GM21526 (cell line): ENCODE data around the gene DIAPH1.

Experiments
- ATAC-seq: cut with Tn5 transposase; IDR thresholded peaks from one replicate; pipeline ENCODE4 v1.9.1; 2021; ENCODE audit warnings: moderate library complexity; ENCODE audit not compliant: unreplicated experiment, low FRiP score

The DIAPH1 gene

DNA sequence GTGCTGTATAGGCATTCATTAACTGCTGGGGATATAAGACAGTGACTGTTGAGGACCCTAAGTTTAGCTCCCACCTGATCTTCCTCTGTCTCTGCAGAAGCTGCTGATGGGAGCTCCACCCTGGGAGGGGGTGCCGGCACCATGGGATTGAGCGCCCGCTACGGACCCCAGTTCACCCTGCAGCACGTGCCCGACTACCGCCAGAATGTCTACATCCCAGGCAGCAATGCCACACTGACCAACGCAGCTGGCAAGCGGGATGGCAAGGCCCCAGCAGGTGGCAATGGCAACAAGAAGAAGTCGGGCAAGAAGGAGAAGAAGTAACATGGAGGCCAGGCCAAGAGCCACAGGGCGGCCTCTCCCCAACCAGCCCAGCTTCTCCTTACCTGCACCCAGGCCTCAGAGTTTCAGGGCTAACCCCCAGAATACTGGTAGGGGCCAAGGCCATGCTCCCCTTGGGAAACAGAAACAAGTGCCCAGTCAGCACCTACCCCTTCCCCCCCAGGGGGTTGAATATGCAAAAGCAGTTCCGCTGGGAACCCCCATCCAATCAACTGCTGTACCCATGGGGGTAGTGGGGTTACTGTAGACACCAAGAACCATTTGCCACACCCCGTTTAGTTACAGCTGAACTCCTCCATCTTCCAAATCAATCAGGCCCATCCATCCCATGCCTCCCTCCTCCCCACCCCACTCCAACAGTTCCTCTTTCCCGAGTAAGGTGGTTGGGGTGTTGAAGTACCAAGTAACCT lies 107.8 kb downstream of the DIAPH1 start:
- ATAC-seq = peak; percentile 26

DNA sequence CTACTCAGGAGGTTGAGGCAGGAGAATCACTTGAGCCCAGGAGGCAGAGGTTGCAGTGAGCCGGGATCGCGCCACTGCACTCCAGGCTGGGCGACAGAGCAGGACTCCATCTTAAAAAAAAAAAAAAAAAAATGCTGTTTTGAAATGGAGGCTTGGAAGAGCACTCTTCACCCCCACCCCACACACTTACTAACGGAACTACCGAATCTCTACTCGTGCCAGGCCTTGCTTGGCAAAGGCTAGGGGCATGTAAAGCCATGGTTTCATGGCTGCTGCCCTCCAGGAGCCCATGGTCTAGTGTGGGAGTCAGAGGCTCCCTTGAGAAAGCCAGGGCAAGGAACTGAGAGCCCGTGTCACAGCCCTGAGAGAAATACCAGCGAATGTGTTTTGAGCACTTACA lies 108.6 kb downstream of the DIAPH1 start:
- ATAC-seq = no peak

DNA sequence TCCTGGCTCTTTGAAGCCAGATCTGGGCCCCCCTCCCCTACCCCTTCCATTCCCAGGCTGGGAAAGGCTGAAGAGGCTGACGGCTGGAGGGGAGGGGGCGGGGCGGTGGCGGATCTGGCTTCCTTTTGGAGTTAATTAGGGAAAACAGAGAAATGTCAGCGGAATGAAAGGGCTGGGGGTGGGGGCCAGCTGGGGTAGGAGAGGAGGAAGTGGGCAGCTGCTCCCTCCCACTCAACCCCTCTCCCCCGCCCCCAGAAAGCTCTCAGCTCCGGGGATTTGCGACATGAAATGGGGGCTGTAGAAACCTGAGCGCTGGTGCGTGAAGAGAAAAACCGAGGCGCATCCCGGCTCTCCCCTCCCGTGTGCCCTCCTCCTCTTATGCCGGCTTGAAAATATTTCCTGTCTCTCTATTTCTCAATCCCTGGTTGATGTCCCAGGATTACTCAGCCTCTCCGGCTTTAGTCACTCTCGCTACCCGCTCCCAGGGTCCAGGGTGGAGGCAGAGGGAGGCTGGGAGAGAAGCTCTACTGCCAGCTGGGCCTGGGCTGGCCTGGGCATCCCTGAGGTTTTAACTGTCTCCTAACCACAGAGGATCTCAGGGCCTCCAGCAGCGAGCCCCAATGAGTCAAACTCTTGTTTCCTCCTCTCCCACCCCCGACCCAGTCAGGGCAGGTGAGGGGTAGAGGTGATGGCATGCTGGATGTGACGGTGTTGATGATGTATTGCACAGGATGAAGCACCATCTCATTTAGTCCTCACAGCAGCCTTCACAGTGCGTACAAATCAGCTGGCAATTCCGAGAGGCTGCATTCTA lies 109.8 kb downstream of the DIAPH1 start:
- ATAC-seq = no peak

DNA sequence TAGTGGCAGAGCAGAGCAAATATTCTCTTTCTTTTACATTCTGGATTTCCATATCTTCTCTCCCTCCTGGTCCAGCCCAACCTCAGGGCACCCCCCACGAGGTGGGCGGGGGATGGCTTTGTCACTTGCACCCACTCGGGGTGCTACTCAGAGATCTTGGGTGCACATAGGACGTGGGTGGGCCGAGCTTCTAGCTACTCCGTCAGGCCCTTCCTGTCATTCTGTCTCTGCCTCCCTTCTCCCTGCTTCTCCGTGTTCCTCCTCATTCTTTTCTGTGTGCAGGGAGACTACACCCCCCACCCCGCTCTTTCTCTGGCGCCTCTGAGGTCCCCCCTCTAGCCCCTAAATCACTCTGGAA lies 110.4 kb downstream of the DIAPH1 start:
- ATAC-seq = no peak

DNA sequence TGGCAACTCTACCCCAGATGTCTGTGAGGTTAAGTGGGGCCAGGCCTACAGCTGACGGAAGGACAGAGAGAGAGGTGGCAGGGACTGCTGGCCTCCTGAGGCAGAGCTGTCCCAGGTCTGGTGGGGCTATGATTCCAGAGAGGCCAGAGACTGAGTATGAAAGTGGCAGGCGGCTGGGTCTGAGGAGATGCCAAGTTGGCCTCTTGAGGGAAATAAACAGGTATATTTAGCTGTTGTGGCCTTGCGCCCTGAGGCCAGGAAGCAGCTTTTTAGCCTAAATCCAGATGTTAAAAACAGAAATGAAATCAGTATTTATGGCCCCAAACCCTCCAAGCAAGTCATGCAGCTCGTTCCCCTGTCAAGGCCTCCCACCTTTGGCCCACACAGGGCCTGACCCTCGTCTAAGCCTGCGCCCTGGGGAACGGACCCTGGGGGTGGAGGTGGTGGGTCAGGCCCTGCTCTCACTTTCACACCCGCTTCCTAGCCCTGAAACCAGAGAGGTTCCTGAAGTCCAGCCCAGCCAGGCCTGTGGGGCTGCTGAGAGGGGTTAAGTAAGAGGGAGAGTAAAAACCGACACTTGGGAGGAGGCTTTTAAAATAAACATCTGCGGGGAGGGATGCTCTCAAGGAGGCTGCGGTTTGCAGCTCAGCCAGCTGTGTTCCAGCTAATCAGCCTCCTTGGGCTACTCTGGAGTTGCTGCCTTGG lies 111.3 kb downstream of the DIAPH1 start:
- peak; percentile 36 for ATAC-seq

DNA sequence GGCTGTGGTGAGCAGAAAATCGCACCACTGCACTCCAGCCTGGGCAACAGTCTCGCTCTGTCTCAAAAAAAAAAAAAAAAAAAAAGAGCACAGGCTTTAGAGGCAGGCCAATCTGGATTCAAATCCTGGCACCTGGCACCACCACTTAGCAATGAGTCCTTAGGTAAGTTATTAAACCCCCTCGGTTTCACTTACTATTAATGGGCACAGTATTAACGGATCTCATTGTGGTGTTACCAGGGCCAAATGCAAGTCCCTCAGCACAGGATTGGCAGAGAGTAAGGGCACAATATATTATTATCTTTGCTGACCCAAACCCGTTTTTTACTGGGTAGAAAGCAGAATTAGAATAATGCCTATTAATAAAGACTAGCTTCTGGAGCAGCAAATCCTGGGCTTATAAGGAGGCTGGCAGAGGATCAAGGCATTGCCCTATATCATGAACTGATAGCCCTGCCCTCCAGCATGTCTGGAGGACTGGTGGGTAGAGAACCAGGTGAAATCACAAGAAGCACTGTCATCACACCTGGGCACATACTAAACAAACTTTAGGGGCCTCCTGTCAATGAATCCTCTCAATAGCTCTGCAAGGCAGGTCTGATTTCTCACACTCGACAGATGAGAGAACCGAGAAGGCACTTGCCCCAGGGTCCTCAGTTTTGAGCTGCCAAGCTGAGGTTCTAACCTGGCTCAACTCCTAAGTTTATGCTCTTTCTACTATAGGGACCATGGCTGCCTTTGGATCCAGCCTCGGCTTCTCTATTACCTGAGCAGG lies 112.2 kb downstream of the DIAPH1 start:
- ATAC-seq = no peak

DNA sequence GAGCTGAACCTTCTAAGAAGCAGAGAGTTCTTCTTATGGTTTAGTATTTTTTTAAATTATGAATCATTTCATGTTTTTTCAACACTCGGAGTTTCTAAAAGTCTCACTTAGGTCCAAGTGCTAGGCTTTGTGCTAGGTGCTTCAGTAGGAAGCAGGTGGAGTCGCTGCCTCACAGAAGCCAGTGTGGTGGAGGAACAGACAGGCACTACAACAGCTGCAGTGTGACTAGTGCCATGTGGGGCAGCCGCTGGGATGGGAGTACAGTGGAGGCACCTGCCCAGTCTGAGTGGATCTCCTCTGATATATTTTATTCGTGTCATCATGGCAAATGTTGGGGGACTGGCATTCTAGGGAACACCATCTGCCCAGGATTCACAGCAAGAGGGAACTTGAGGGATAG lies 114.6 kb downstream of the DIAPH1 start:
- ATAC-seq = no peak

DNA sequence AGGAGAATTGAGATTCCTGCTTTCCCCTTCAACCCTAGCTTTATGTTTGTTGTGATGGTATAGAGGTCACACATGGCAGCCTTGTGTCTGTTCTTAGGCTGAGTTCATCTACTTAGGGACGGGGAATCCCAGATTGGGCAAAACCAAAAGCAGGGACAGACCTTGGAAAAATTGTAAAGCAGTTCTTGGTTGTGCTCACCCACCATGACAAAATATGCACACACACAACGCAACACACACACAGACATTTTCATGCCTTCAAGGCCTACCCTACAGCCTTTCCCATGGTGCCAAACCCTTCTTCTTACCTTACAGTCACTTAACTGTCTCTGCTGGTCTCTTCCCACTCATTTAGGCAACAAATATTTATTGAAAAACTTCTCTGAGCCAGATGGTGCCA lies 115.1 kb downstream of the DIAPH1 start:
- ATAC-seq = no peak

DNA sequence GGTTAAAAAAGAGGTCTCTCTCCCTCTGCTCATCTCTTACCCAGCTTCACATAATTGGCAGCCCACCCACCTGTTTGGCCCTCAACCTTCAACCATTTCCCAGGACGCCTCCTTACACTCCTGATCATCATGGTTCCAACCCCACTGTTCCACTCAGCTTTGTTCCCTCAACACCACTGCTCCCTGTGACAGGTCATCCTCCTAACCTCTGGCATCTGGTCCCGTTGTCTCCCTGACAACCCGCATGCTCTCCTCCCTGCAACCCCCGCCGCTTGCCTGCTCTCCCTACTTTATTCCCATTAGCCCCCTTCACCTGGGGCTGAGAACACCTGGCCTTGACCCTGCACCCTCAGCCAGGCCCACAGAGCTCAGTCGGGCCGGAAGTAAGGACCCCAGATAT lies 117.0 kb downstream of the DIAPH1 start:
- ATAC-seq = no peak

DNA sequence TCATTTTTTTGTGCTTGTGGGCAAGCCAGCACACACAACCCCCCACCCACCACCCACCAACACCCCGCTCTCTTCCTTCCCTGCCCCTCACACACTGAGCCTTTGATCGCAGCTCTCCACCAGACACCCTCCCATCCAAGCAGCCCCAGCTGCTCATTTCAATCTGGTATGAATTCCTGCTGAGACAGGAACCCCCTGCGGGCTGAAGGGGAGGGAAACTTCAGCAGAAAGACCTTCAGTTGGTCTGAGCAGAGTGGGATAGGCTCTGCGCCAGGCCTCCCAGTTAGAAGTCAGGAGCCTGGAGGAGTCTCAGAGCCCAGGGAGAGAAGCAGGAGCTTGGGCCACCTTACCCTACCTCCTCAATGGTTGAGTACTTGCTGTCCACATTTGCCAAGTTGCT lies 122.8 kb downstream of the DIAPH1 start:
- ATAC-seq = no peak

DNA sequence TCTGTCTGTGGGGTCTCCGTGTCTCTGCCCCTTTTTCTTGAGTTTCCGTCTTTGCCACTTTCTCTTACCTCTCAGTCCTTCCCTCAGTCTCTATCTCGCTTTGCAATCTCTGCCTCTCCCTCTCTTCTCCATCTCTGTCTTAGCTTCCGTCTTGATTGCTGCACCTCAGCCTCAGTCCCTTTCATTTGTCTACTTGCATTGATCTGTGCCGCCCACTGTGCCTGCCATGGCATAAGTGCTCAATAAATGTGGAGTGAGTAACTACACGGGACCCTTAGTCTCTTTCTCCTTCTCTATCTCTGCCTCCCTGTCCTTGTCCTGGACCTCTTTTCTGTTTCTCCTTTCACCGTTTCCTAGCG lies 123.4 kb downstream of the DIAPH1 start:
- ATAC-seq = no peak

DNA sequence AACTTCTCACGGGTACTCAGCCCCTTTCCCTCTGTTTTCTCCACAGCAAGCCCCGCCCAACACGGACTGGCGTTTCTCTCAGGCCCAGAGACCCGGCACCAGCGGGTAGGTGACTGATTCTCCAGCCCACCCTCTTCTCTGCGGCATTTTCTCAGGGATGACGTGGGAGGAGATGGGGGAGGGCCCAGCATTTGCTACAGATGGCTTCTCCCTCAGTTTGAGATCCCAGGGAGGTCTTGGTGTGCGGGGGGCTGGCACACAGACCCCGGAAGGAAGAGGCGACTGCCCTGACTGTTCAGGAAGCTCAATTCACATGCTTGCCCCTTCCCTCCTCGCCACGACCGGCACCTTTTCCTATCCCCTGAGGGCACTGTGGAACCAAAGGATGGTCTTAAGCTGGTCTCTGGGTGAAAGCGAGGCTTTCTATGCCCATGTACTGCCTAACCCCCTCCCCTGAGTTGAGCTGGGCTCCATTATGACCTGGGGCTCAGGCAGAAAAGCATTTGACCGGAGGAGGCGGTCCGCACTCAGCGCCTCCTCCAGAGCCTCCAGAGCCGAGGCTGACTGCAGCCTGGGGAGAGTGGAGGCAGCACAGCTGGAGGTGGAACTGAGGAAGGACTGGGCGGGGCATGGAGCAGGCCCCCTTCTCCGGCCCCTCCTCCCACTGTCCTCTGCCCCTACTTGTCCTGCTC lies 123.9 kb downstream of the DIAPH1 start:
- no peak for ATAC-seq

DNA sequence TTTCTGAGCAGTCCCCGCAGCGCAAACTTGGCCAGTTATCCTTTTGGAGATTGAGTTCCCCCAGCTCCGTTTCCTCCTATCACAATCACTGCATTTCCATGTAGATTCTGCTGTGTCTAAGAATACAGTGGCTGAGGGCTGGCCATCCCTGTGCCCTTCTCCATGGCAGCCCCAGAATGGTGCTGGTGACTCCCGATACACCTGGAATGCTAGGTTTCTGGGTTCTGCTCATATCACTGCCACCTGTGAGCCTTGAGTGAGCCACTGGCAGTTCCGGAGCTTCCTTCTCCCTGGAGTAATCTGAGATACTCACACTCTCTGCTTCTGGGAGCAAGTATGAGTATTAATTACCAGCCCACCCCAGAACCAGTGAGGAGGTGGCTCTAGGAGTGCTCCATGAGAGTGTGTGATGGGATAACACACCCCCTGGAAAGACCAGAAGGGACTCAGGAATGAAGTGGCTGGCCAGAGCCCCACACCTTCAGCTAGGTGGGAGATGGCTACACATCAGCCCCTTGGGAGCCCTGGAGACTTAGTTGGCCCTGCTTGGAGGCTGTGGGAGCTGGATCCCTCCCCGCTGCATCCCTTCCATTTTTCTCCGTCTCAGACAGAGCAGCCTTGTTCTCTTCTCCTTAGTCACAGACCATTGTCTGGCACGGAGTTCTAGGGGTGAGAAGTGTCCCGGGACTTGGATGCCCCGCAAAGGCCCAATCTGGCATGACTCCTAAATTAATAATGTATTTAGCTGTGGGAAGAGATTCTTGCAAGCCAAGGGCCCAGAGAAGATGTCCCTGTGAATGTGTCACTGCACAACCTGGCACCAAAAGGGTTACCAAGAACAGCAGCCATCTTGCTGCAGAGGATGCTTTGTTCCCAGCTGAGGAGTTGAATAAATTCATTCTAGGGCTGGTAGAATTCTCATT lies 125.0 kb downstream of the DIAPH1 start:
- ATAC-seq = no peak

DNA sequence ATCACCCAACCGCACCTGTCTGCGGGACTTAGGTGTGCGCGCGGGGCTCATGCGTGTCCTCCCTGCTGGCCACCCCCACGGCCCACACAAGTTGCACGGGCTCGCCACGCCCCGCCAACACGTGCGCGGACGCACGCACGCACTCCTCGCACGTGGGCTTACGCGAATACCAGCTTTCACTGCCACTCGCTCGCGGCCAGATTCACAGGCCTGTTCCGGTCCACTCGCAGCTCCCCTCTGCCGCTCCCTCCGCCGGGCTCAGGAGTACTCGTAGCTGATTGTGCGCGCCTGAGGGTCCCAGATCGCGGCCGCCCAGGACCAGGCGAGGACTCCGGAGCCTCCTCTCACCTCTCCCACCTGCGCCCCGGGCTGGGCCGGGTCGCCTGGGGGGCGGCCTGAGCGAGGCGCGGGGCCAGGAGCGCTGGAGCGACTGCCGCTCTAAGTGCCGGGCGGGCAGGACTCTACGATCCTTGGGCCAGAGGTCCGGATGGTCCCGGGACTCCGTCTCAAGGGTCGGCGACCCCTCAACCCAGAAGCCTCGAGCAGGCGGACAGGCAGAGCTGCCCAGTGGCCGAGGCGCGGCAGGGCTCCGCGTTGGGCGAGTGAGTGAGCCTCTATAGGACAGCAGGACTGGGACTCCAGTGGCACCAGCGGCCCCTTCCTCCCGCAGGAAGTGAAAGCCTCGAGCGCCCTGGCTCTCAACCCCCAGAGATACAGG lies 126.5 kb downstream of the DIAPH1 start:
- peak; percentile 43 for ATAC-seq

DNA sequence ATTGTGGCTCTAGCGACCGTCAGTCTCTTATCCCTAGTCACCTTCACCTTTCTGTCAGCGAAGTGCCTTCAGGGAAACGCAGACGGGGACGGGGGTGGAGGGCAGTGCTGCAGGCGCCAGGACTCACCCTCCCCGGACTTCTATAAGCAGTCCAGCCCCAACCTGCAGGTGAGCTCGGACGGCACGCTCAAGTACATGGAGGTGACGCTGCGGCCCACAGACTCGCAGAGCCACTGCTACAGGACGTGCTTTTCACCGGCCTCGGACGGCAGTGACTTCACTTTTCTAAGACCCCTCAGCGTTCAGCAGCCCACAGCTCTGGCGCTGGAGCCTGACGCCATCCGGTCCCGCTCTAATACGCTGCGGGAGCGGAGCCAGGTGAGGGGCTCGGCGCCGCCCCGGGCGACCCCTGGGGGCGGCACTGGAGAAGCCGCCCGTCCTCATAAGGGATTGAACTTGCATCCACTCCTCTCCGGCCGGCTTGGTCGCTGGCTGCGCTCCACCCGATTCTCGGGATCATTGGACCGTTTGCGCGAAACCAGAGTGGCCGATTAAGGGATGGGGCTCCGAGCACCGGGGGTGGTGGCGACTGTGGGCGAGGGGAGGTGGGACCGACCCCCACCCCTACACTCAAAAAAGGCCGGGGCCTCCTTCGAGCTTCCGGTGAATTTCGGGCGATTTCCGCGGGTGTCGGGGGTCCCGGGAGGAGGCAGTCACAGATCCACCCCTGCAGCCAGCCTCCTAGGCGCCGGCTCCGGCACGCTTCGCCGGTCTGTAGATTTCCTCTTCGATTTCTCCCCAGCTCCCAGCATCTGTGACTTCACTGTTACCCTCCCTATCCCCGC lies 127.3 kb downstream of the DIAPH1 start:
- ATAC-seq = peak; percentile 29

DNA sequence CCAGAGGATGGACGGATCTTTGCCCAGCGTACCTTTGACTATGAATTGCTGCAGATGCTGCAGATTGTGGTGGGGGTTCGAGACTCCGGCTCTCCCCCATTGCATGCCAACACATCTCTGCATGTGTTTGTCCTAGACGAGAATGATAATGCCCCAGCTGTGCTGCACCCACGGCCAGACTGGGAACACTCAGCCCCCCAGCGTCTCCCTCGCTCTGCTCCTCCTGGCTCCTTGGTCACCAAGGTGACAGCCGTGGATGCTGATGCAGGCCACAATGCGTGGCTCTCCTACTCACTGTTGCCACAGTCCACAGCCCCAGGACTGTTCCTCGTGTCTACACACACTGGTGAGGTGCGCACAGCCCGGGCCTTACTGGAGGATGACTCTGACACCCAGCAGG lies 128.0 kb downstream of the DIAPH1 start:
- no peak for ATAC-seq

DNA sequence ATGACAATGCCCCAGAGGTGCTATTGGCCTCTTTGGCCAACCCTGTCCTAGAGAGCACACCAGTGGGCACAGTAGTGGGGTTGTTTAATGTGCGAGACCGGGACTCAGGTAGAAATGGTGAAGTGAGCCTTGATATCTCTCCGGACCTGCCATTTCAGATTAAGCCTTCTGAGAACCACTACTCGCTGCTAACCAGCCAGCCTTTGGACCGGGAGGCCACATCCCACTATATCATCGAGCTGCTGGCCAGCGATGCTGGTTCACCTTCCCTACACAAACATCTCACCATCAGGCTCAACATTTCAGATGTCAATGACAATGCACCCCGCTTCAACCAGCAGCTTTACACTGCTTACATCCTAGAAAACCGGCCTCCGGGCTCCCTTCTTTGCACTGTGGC lies 128.5 kb downstream of the DIAPH1 start:
- no peak for ATAC-seq

DNA sequence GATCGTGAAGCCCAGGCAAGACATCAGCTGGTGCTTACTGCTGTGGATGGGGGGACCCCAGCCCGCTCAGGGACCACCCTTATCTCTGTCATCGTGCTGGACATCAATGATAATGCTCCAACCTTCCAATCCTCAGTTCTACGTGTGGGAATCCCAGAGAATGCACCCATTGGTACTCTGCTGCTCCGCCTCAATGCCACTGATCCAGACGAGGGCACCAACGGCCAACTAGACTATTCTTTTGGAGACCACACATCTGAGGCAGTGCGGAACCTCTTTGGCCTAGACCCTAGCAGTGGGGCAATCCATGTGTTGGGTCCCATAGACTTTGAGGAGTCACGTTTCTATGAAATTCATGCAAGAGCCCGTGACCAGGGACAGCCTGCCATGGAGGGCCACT lies 129.0 kb downstream of the DIAPH1 start:
- ATAC-seq = no peak
